Cardiac muscle cell (in vitro differentiated cells and primary cell): ENCODE data around the gene GHR. TPM values are rescaled to one million over a fixed set of nuclear protein-coding genes. Genes with fewer than 3 reads are reported as not detected.

Experiments used
- DNase-seq, 2 donors: peaks; one replicate each; pipeline versions ENCODE4 v3.0.0 to v3.0.0-alpha.2; 2010 to 2017; ENCODE audit warnings: low read depth in 1 of 2, low spot score in 1 of 2
- H3K27ac ChIP-seq: fragments of 200-600 bp; sonication (generic); 2 replicates; pipeline ENCODE4 v1.5.1; 2016
- H3K27me3 ChIP-seq: fragments of 200-600 bp; sonication (generic); 2 replicates; pipeline ENCODE4 v1.6.0; 2016; ENCODE audit warnings: control low read depth
- H3K36me3 ChIP-seq: fragments of 200-600 bp; sonication (generic); 2 replicates; pipeline ENCODE4 v1.5.1; 2016; ENCODE audit warnings: control low read depth
- H3K4me1 ChIP-seq: fragments of 200-600 bp; sonication (generic); 2 replicates; pipeline ENCODE4 v1.8.1; 2017; ENCODE audit warnings: low read depth, mild to moderate bottlenecking, mixed run types
- H3K4me3 ChIP-seq: fragments of 200-600 bp; sonication (generic); 2 replicates; pipeline ENCODE4 v1.5.1; 2016; ENCODE audit warnings: mild to moderate bottlenecking
- H3K9me3 ChIP-seq: fragments of 200-600 bp; sonication (generic); 2 replicates; pipeline ENCODE4 v1.5.1; 2017; ENCODE audit warnings: low read depth, mild to moderate bottlenecking, control low read depth
- CTCF ChIP-seq: IDR thresholded peaks from 2 replicates; pipeline ENCODE4 v1.5.1; 2012; ENCODE audit warnings: low read depth, mild to moderate bottlenecking, low read length
- polyA plus RNA-seq: library from polyadenylated mRNA; unstranded; fragments of >200 nt; fragmentation: Nextera tagmentation; extraction: Ambion mirVana; gene quantifications from 2 replicates; pipeline ENCODE4 v1.2.1, GENCODE V29; 2016
- total RNA-seq: library from RNA; depleted of rRNA; stranded (reverse); fragments of >200 nt; gene quantifications from 2 replicates; pipeline ENCODE4 v1.2.3, GENCODE V29; 2016

Gene GHR
- total and polyA plus RNA-seq, 2 experiments from 2014 or later: 2.9 to 3.9 TPM

- DNase-seq: no peak
- H3K36me3 ChIP-seq: no peaks in the 10 kb centered on the region
- no peak overlapping the region for H3K27ac ChIP-seq
- peaks cover 15% of the 10 kb centered on the region for H3K4me1 ChIP-seq
- H3K27me3 ChIP-seq: no peaks in the 10 kb centered on the region
- H3K9me3 ChIP-seq: no peaks in the 10 kb centered on the region
- no peak overlapping the region for H3K4me3 ChIP-seq
- no peak for TF ChIP-seq CTCF
These were observed 201.7 kb downstream of the GHR start for GRCh38 chr5:42624912-42625311.

GRCh38 chr5:42626462-42626861 is 203.2 kb downstream of the GHR start:
- Histone ChIP-seq H3K4me1 (peaks cover 28% of the 10 kb centered on the region), H3K9me3 (no peaks in the 10 kb centered on the region), H3K27ac (no peak overlapping the region), H3K4me3 (no peak overlapping the region), H3K36me3 (no peaks in the 10 kb centered on the region), H3K27me3 (no peaks in the 10 kb centered on the region)
- TF ChIP-seq CTCF: no peak
- no peak for DNase-seq

- no peaks in the 10 kb centered on the region for H3K9me3 ChIP-seq
These were observed 205.6 kb downstream of the GHR start for GRCh38 chr5:42628821-42629220.

GRCh38 chr5:42629284-42629683 is 206.0 kb downstream of the GHR start:
- no peak overlapping the region for H3K4me3 ChIP-seq
- no peak for TF ChIP-seq CTCF
- H3K9me3 ChIP-seq: no peaks in the 10 kb centered on the region
- no peaks in the 10 kb centered on the region for H3K27me3 ChIP-seq
- no peak overlapping the region for H3K27ac ChIP-seq
- no peak for DNase-seq
- H3K36me3 ChIP-seq: no peaks in the 10 kb centered on the region
- H3K4me1 ChIP-seq: peaks cover 45% of the 10 kb centered on the region

More at GRCh38 chr5:42628821-42629220, 205.6 kb downstream of the GHR start:
- no peaks in the 10 kb centered on the region for H3K27me3 ChIP-seq
- no peaks in the 10 kb centered on the region for H3K36me3 ChIP-seq
- DNase-seq: no peak
- no peak overlapping the region for H3K27ac ChIP-seq
- H3K4me3 ChIP-seq: no peak overlapping the region
- TF ChIP-seq CTCF: no peak
- peaks cover 44% of the 10 kb centered on the region for H3K4me1 ChIP-seq

GRCh38 chr5:42631241-42631640 is 208.0 kb downstream of the GHR start:
- Histone ChIP-seq H3K9me3 (no peaks in the 10 kb centered on the region), H3K27ac (peak overlapping the region; percentile 11), H3K36me3 (no peaks in the 10 kb centered on the region), H3K4me1 (peaks cover 45% of the 10 kb centered on the region), H3K27me3 (no peaks in the 10 kb centered on the region), H3K4me3 (no peak overlapping the region)
- DNase-seq: peak in 1 of 2 donors; percentile 42
- no peak for TF ChIP-seq CTCF
